Upper lobe of left lung (tissue), 4 donors: Measurements from ENCODE around the gene CDPF1.

ENCODE experiments used
- EP300 ChIP-seq, 4 donors: sonication (generic); formaldehyde crosslinking; IDR thresholded peaks; one replicate each; pipeline ENCODE4 v1.5.1; 2017; ENCODE audit warnings: antibody characterized with exemption in 4 of 4, control low read depth in 2 of 4
- POLR2AphosphoS5 ChIP-seq, 2 donors: sonication (generic); formaldehyde crosslinking; IDR thresholded peaks; one replicate each; pipeline ENCODE4 v1.5.1; 2017; ENCODE audit warnings: antibody characterized with exemption in 2 of 2
- TF ChIP-seq, protein P1 (sequence below), 6 experiments: fragments of 450-650 bp in 4 of 6; fragments of 200-600 bp in 2 of 6; sonication (generic) in 2 of 6; IDR thresholded peaks; one replicate each; pipeline ENCODE4 v1.5.1; 2016 to 2019; ENCODE audit warnings: antibody characterized with exemption in 6 of 6

DNA sequence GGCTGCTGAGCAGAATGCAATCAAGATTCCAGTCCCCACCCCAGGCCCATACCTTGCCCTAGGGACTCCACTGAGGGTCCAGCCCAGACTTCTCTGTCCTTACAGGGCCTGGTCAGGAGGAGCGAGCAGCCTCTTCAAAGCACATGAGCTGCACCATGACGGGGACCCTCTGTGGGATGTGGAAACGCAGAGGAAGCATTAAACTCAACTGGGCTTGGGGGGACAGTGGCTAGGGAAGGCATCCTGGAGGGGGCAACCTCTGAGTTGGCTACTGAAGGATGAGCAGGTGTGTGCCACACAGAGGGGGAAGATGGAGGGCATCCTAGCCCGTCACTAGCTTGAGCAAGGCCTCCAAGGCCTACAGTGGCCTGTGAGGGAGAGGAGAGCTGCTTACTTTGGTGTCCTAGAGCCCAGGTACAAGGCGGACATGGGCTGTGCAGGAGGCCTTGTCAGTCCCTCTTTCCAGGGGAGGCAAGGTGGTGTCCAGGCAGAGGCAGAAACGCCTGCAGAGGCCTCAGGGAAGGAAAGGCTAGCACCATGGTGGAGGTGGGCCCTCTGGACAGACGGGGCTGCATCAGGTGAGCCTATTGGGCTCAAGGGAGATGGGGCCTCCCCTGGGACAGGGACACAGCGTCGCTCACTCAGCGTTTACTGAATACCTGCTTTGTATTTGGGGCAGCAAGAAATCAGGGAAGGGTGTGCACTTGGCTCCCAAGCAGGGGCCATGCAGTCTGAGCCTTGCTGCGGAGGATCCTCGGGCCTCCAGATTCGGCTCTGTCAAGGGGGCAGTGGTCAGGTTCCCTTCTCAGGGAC is 32.0 kb upstream of the CDPF1 start:
- TF ChIP-seq, protein P1, sequence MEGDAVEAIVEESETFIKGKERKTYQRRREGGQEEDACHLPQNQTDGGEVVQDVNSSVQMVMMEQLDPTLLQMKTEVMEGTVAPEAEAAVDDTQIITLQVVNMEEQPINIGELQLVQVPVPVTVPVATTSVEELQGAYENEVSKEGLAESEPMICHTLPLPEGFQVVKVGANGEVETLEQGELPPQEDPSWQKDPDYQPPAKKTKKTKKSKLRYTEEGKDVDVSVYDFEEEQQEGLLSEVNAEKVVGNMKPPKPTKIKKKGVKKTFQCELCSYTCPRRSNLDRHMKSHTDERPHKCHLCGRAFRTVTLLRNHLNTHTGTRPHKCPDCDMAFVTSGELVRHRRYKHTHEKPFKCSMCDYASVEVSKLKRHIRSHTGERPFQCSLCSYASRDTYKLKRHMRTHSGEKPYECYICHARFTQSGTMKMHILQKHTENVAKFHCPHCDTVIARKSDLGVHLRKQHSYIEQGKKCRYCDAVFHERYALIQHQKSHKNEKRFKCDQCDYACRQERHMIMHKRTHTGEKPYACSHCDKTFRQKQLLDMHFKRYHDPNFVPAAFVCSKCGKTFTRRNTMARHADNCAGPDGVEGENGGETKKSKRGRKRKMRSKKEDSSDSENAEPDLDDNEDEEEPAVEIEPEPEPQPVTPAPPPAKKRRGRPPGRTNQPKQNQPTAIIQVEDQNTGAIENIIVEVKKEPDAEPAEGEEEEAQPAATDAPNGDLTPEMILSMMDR (IDR thresholded peaks at IDR 0.05), result no peak
- TF ChIP-seq POLR2AphosphoS5 (IDR thresholded peaks at IDR 0.05) (no peak), EP300 (IDR thresholded peaks at IDR 0.05) (no peak)
